Measurements from ENCODE around the gene UBE2I. TPM values are rescaled to one million over a fixed set of nuclear protein-coding genes. Genes with fewer than 3 reads are reported as not detected.

Gene UBE2I
- polyA plus RNA-seq, 1 donor from 2014 or later, result 165 TPM

DNA sequence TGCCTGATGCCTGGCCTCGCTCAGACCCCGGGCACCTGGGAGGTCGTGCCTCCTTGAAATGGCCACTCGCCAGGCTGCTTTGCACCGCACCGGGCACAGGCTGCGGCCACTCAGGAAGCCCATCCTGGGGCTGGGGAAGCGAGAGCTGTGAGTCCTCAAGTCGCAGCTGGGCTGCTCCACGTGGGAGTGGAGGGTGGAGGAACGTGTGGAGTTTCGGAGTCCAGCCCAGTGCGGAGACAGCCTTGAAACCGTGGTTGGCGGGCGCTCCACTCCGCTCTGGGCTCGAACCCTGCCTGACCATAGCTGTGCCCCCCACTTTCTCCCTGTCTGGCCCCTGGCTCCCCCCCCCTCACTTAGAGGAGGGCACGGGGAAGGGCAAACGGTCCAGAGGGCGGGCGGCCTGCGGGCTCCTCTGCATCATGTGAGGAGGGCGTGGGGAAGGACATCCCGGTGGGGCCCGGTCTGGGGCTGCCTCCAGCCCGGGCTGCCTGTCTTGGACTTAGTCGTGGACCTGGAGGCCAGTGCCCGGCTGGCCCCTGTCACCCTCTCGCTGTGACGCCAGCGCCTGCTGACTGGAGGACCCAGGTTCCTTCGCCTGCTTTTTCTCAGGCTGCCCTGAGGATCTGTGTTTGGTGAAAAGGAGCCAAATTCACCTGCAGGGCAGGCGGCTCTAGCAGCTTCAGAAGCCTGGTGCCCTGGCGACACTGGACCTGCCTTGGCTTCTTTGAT is 2.5 kb downstream of the UBE2I start:
- no peaks in the 10 kb centered on the region for H3K27me3 Mint-ChIP-seq
- H3K4me3 Mint-ChIP-seq, result peak overlapping the region; percentile 57 to 100 (median 95)
- peak overlapping the region in 2 of 3 donors; percentile 93 to 97 for H3K27ac Mint-ChIP-seq
- no peaks in the 10 kb centered on the region for H3K36me3 Mint-ChIP-seq
- H3K9me3 Mint-ChIP-seq, result no peaks in the 10 kb centered on the region
- H3K4me1 Mint-ChIP-seq, result peaks cover 14 to 16% (median 16%) of the 10 kb centered on the region in 3 donors

DNA sequence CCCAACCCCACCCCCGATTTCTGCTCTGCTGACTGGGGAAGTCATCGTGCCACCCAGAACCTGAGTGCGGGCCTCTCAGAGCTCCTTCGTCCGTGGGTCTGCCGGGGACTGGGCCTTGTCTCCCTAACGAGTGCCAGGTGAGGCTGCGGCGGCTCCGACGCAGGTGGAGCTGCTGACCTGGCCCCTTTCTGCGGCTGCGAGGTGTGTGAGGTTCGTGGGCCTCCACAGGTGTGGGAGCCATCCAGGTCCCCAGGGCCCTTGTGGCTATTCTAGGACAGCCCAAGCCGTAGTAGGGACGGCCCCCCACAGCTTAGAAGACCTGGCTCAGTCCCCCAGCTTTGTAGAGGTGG is 3.0 kb downstream of the UBE2I start:
- Mint-ChIP-seq H3K4me3 (peak overlapping the region; percentile 41 to 86 (median 66)), H3K27me3 (no peaks in the 10 kb centered on the region), H3K27ac (peak overlapping the region in 2 of 3 donors; percentile 59 to 93), H3K36me3 (no peaks in the 10 kb centered on the region), H3K4me1 (peaks cover 14 to 16% (median 15%) of the 10 kb centered on the region in 3 donors), H3K9me3 (no peaks in the 10 kb centered on the region)

DNA sequence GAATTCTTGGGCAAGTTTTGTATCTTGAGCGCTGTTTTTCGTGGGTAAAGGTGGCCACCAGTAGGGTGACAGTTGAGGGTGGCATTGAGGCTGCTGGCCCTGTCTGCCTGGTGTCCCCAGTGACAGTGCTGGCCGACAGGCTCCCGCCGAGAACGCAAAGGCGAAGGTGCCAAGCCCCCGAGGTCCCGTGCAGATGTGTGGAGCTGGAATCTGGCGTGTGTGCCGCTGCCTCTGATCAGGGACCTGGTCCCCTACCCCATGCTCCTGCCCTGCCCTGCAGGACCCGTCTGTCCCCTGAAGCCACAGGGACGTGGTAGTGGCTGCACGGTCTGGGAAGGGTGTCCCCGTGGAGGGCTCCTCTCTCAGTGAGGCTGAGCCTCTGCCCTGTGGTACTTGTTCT is 3.5 kb downstream of the UBE2I start:
- H3K4me3 Mint-ChIP-seq, result peak overlapping the region in 3 of 4 donors; percentile 23 to 86 (median 76)
- H3K27me3 Mint-ChIP-seq, result no peaks in the 10 kb centered on the region
- peaks cover 13 to 16% (median 14%) of the 10 kb centered on the region in 3 donors for H3K4me1 Mint-ChIP-seq
- no peaks in the 10 kb centered on the region for H3K36me3 Mint-ChIP-seq
- peak overlapping the region; percentile 59 to 93 (median 81) for H3K27ac Mint-ChIP-seq
- H3K9me3 Mint-ChIP-seq, result no peaks in the 10 kb centered on the region

DNA sequence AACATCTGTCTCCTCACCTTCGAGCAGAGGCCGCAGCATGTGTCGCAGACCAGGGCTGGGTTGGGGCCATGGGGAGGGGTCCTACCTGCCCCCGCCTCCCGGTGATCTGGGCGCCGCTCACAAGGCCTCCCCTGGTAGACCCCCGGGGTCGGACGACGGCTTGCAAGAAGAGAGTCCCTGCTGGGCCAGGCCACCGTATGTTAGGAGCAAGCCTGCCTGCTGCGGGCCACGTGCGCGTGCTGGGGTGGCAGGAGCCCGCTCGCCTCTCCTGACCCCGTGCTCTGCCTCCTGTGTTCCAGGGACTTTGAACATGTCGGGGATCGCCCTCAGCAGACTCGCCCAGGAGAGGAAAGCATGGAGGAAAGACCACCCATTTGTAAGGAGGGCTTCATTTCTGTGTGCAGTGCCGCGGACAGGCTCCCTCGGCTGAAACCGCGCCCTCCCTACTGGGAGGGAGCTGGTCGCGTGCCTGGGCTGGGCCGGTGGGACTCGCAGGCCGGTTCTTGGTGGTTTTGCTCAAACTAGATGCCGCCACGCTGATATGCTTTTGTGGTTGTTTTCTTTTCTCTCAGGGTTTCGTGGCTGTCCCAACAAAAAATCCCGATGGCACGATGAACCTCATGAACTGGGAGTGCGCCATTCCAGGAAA is 4.4 kb downstream of the UBE2I start:
- Mint-ChIP-seq H3K27me3 (no peaks in the 10 kb centered on the region), H3K27ac (peak overlapping the region in 1 of 3 donors; percentile 23), H3K4me3 (peak overlapping the region in 1 of 4 donors; percentile 68), H3K36me3 (peaks cover 2% of the 10 kb centered on the region), H3K9me3 (no peaks in the 10 kb centered on the region), H3K4me1 (peaks cover 13 to 16% (median 14%) of the 10 kb centered on the region in 3 donors)

DNA sequence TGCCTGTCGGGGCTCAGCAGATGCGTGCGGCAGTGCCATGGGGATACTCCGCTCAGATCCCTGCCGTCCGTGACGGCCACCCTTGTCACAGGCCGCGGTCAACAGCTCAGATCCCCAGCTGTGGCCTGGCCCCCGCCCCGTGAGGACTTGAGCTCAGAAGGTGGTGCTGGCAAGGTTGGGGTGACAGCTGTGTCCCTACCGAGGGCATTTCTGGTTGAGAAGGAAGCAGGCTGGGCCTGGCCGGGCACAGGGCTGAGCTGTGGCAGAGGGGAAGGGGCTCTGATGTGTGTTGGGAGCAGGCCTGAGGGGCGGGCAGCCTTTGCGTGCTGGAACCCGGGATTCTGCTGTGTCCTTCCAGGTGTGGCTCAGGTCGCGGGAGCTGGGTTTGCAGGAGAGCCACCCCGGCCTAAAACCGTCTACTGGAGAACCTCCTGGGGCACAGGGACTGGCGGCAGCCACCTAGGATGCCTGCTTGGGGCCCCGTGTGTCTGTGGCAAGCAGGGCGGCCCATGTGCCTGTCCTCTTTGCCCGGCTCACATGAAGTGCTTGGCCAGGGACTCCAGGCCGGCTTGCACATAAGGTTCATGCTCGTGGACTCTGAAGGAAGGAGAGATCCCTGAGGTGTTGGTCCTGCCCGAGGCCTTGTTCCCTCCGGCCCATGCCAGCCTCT is 5.1 kb downstream of the UBE2I start:
- H3K9me3 Mint-ChIP-seq, result no peaks in the 10 kb centered on the region

DNA sequence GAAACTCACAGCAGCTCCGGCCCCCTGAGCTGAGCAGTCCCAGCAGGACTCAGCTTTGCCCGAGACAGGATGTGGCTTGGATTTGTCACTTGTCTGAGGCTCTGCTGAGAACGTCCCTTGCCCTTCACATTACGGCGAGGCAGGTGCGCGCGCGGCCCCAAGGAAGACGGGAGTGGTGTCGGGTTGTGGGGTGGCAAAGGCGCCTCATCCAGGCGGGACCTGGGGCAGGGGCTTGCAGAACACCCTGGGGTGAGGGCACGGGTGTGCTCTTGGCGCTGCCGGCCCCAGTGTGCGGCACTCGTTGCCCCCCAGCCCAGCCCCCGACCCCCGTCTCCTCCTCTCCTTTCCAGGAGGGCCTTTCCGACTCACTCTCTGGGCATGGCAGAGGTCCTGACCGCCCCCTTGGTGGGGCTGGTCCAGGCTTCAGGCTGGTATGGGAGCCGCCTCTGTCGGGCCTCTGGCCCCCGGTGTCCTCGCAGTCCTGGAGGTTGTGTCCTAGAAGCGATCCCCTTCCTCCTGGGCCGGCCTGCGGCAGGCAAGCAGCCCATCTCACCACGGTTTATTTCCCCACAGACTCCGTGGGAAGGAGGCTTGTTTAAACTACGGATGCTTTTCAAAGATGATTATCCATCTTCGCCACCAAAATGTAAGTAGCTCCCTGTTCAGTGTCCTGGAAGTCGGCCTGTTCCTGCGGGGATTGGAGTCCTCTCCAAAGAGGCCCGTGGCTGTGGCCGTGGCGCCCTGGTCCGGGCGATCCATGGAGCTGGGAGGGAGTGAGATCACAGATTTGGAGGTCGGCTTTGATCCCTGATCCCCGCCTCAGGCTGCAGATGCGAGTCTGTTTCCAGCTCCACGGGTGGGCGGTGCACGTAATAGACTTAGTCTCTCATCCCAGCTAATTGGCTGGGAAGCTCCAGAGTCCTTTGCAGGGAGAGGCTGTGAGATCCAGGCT is 5.9 kb downstream of the UBE2I start:
- Mint-ChIP-seq H3K4me3 (peak overlapping the region in 1 of 4 donors; percentile 12), H3K36me3 (peaks cover 2% of the 10 kb centered on the region), H3K4me1 (peaks cover 10 to 16% (median 12%) of the 10 kb centered on the region in 3 donors), H3K27me3 (no peaks in the 10 kb centered on the region), H3K27ac (peak overlapping the region in 1 of 3 donors; percentile 60), H3K9me3 (no peaks in the 10 kb centered on the region)

More for the DNA sequence above, 5.1 kb downstream of the UBE2I start:
- H3K36me3 Mint-ChIP-seq, result peaks cover 2% of the 10 kb centered on the region
- H3K27ac Mint-ChIP-seq, result peak overlapping the region in 2 of 3 donors; percentile 46 to 60
- peaks cover 13 to 16% (median 14%) of the 10 kb centered on the region in 3 donors for H3K4me1 Mint-ChIP-seq
- H3K27me3 Mint-ChIP-seq, result no peaks in the 10 kb centered on the region
- peak overlapping the region in 2 of 4 donors; percentile 68 for H3K4me3 Mint-ChIP-seq

DNA sequence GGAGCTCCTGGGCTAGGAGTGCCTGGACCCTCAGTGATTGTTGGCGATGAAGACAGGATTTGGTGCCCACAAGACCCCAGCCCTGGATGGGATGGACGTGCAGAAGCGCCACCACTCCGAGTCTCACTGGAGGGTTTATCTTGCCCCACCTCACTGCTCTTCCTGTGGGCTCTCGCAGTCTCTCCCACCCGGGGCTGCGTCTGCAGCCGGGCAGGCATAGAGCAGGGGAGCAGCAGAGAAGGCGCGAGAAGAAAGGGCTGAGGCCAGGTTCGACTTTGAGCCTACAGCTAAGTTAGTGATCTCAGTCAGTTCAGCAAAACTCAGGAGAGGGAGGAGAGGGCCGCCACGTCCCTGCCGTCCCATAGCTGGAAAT is 6.6 kb downstream of the UBE2I start:
- Mint-ChIP-seq H3K36me3 (peaks cover 2% of the 10 kb centered on the region), H3K27ac (peak overlapping the region in 1 of 3 donors; percentile 60)

DNA sequence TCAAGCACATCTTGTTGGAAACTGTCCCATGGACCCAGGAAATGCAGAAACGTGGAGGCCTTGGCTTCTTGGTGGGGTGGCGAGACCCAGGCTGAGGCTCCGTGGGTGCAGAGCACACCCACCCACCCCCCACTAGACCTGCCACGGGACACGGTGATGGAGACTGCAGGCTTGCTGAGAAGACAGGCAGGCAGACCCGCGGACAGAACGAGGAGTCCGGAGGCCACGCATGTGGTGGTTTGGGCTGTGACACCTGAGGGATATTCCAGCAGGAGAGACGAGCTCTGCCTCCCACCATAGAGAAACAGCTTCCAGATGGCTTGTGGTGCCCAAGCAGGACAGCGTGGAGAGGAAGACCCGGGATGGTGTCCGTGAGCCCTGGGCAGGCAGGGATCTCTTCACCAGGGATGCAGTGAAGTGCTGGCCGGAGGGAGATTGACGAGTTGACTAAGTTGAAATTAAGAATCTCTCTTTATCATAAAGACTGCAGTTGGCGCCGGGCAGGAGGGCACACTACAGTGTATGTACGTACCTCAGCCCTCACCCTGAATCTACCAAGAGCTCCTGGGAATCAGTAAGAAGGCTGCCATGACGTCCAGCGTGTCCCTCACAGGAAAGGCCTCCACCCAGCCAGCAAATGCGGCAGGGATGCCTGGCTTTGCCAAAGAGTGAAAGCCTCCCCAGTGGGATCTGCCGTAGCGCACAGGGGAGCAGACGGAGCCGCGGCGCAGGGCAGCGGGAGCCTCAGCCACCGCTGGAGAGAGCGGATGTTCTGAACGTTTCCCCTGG is 8.2 kb downstream of the UBE2I start:
- Mint-ChIP-seq H3K4me3 (peak overlapping the region in 1 of 4 donors; percentile 20), H3K27me3 (no peaks in the 10 kb centered on the region), H3K27ac (peak overlapping the region; percentile 16 to 85 (median 78)), H3K4me1 (peaks cover under 1 to 5% (median 4%) of the 10 kb centered on the region in 3 donors), H3K36me3 (peaks cover 2% of the 10 kb centered on the region), H3K9me3 (no peaks in the 10 kb centered on the region)

More for the DNA sequence above, 6.6 kb downstream of the UBE2I start:
- H3K4me3 Mint-ChIP-seq, result peak overlapping the region in 1 of 4 donors; percentile 63
- peaks cover 5 to 9% (median 9%) of the 10 kb centered on the region in 3 donors for H3K4me1 Mint-ChIP-seq
- no peaks in the 10 kb centered on the region for H3K9me3 Mint-ChIP-seq
- H3K27me3 Mint-ChIP-seq, result no peaks in the 10 kb centered on the region

DNA sequence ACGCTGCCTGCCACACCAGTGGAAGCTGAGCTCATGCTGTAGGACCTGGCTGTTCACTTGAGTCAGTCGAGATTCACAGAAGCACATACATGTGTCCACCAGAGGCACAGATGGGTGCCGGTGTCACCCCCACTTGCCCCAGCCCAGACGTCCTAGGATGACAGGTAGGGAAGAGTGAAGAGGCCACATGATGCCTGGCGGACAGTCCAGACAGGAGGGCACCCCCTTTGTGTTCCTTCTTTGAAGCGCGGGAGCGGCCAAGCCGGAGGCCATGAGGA is 8.8 kb downstream of the UBE2I start:
- Mint-ChIP-seq H3K4me1 (no peaks in the 10 kb centered on the region), H3K9me3 (no peaks in the 10 kb centered on the region), H3K36me3 (peaks cover 2% of the 10 kb centered on the region), H3K27ac (peak overlapping the region in 2 of 3 donors; percentile 78 to 85), H3K4me3 (peak overlapping the region in 1 of 4 donors; percentile 48), H3K27me3 (no peaks in the 10 kb centered on the region)

DNA sequence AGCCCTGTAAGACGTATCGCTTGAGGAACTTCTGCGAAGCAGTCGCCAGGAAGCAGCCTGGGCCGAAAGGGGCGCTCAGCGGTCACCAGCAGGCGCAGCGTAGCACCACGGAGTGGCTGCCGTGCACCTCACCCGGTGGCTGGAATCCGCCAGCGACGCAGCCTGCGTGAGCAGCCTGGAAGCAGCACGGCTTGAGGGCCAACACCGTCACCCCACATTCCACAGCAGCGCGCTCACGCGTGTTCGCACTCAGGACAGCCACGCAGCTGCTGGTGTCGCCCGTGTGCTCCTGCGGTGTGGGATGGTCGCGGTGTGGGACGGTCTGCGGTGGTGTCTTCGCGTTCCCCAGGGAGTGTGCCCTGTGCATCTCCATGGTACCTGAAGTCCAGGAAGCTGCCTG is 9.6 kb downstream of the UBE2I start:
- Mint-ChIP-seq H3K27me3 (no peaks in the 10 kb centered on the region), H3K36me3 (peaks cover 3% of the 10 kb centered on the region), H3K9me3 (no peaks in the 10 kb centered on the region)

DNA sequence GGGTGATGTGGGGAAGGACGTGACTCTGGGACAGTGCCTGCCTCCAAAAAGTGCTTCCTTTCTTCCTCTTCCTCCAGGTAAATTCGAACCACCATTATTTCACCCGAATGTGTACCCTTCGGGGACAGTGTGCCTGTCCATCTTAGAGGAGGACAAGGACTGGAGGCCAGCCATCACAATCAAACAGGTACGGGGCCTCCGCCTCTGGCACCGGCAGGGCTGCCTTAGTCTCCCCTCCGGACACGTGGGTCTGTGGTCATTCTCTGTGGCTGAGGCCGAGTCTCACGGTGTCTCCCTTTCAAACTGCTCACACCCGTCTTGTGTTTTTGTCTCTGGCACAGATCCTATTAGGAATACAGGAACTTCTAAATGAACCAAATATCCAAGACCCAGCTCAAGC is 10.7 kb downstream of the UBE2I start:
- peaks cover 4% of the 10 kb centered on the region for H3K36me3 Mint-ChIP-seq
- peak overlapping the region in 1 of 3 donors; percentile 63 for H3K27ac Mint-ChIP-seq
- H3K4me3 Mint-ChIP-seq, result no peak overlapping the region
- H3K4me1 Mint-ChIP-seq, result no peaks in the 10 kb centered on the region
- no peaks in the 10 kb centered on the region for H3K27me3 Mint-ChIP-seq
- no peaks in the 10 kb centered on the region for H3K9me3 Mint-ChIP-seq

More for the DNA sequence above, 9.6 kb downstream of the UBE2I start:
- H3K4me1 Mint-ChIP-seq, result no peaks in the 10 kb centered on the region
- no peak overlapping the region for H3K27ac Mint-ChIP-seq
- H3K4me3 Mint-ChIP-seq, result peak overlapping the region in 2 of 4 donors; percentile 22 to 48

DNA sequence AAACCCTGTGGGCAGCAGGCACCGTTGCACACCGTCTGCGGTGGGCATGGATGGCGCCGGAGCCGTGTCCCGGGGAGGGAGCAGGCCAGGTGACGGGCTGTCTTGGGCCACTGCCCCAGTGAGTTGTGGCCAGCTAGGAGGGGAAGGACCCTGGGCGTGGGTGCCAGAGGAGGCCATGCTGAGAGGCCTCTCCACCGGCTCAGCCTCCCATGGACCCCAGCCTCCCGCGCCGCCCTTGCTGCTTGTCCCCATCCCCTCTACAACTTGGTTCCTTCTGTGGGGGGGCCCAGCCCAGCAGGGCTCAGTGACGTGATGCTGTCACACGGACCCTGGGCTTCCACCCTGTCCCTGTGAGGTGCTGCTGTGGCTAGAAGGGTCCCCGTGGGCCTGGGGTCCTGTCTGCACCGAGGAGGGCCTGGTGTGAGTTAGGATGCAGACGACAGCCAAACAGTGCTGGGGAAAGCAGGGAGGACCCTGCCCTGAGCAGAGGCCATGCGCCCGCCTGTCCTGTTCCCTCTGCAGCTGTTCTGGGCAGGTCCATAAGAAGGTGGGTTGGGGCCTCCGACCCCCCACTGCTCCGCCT is 11.3 kb downstream of the UBE2I start:
- Mint-ChIP-seq H3K4me3 (peak overlapping the region in 1 of 4 donors; percentile 5), H3K27me3 (no peaks in the 10 kb centered on the region), H3K27ac (no peak overlapping the region), H3K36me3 (peaks cover 4% of the 10 kb centered on the region), H3K9me3 (no peaks in the 10 kb centered on the region), H3K4me1 (peaks cover 0 to 5% (median 2%) of the 10 kb centered on the region in 3 donors)

DNA sequence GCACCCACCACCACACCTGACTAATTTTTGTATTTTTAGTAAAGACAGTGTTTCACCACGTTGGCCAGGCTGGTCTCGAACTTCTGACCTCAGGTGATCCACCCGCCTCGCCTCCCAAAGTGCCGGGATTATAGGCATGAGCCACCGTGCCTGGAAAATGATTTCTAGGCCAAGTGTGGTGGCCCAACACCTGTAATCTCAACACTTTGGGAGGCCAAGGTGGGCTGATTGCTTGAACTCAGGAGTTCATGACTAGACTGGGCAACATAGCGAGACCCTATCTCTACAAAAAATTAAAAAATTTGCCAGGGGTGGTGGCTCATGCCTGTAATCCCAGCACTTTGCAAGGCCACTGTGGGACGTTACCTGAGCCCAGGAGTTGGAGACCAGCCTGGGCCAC is 13.0 kb downstream of the UBE2I start:
- H3K4me1 Mint-ChIP-seq, result peaks cover 6 to 12% (median 7%) of the 10 kb centered on the region in 3 donors
- H3K9me3 Mint-ChIP-seq, result no peaks in the 10 kb centered on the region
- peaks cover 4% of the 10 kb centered on the region for H3K36me3 Mint-ChIP-seq
- no peak overlapping the region for H3K27ac Mint-ChIP-seq
- H3K27me3 Mint-ChIP-seq, result no peaks in the 10 kb centered on the region
- no peak overlapping the region for H3K4me3 Mint-ChIP-seq

All from IgD-negative memory B cell (primary cell).